ENCODE measurements around the gene EIF4B.

Gene EIF4B

DNA sequence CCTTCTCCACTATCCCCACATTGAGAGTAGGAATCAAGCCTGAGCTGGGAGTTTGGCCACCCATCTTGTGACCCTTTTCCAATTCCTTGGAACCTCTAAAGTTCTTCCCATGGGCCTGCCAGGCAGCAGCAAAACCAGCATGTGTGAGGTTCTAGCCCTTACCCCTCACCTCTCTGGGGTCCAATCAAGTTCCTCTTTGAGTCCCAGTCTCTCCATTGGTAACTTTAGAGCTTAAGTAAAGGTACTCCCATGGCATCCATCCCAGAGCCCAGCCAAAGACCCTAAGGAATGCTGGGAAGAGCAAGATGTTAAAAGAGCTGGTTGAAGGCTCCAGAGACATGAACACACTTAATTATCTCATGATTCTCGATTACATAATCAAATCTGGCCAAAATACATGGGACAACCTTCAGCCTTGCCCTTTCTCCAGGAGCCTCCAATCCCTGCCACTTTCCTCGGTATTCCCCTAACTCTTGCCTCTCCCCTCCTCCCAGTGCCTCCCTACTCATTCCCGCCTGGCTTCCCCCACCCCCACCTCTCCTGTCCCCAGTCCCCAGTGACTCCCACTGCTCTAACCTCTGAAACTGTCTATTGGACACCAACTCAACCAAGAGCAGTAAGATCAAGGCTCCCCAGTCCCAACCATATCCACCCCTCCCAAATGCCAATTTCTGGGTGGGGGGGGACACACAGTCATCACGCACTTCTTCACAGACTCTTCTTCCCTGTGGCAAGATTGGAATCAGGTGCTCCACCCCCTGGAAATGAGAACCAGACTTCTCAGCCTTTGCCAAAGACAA is 38.8 kb downstream of the EIF4B start:
- no peak for DNase-seq (ENCODE audit: low read depth)

DNA sequence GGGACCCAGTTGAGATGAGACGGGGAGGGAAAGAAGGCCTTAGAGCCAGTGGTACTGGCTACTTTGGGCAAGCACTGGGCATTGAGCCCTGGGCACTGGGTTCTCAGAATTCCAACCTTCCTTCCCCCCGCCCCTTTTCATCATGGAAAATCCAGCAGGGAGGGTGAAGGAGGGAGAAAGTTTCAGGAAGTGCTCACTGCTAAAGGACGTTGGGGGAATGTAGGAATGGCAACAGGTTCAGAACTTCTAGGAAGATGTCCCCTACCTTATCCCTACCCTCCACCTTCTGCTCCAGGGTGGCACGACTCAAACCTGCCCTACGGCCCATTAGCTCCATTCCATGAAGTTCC is 39.4 kb downstream of the EIF4B start:
- no peak for DNase-seq (ENCODE audit: low read depth)

DNA sequence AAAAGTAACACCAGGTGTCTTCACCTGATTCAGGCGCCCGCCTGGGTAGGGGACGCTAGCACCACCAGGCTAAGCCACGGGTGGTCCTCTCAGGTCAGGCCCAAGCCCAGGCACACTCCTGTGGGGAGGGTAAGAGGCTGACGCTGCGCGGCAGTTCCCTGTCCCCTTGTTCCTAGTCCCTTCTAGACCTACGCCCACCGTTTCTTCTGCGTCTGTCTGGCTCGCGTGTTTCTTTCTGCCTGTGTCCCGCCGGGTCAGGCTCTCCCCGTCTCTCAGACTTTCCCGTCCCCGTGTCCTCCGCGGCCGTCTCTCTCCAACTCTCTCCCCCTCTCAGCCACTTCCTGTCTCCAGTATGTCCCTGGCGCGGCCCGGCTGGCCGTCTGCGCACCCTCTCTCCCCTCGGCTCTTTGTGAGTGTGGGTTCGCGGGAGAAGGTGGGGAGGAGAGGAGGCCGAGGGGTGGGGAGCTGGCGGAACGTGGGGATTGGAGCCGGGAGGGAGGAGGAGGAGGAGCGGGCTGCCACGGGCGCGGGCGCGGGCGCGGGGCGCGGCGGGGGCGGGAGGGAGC is 40.5 kb downstream of the EIF4B start:
- DNase-seq (ENCODE audit: low read depth), result peak; percentile 79

DNA sequence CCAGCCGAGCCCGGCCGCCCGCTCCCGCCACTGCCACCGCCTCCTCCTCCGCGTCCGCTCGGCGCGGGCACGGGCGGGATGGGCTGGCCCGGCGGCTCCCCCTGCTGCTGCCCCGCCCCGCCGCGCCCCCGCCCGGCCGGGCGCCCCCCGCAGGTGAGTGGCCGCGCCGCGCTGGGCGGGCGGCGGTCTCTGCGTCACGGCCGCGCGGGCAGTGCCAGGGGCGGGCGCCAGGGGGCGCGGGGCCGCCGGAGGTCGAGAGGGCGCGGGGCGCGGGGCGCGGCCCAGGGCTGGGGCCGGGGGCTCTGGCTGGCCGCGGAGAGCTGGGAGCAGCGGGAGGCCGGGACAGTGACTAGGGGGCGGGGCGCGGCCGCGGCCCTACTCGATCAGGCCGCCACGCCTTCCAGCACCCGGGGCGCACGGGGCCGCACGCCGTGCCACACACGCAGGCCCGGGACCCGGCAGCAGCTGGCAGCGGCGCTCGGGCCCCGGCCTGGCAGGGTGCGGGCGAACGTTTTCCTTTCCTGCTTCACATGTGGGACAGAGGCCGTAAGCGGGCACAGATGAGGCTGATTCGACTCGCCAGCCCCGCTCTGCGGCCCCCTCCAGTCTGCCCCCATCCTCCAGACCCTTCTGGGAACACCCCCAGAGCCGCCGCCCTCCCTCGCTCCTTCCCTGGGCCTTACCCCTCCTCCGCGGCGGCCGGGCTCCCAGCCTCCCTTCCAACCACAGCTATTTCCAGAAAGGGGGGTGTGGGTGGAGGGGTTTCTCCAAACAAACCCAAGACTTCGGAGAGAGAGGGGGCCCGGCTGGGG is 41.2 kb downstream of the EIF4B start:
- peak; percentile 72 for DNase-seq (ENCODE audit: low read depth)

DNA sequence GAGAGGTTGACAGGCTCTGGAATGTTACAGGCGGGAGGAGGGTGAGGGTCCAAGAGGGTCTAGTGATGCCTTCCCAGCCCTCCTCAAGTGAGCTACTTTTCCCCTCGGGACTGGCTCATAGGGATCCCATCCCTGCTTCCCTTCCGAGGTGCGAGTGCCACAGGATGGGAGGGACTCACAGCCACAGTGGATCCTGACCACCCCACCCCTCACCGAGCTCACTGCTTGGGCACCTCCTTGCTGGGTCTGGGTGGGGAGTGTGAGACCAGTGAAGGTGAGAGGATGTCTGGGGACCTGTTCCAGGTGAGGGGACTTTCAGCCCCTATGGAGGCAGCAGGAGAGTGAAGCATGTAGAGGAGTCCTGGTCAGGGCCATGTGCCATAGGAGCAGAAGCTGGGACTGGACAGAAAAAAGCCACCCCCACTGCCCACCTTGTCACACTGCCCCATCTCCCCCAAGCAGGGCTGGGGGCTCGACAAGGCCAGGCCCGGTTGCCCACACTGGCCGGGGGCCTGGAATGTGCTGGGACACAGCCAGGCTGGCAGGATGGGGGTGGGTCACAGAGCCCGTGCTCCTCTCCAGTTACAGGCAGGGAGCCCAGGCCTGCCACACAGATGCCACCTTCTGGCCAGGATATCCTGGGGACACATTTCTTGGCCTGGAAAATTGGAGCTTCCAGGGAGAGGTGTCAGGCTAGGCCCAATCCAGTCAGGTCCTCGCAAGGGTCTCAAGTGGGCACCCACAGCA is 42.0 kb downstream of the EIF4B start:
- no peak for DNase-seq (ENCODE audit: low read depth)

DNA sequence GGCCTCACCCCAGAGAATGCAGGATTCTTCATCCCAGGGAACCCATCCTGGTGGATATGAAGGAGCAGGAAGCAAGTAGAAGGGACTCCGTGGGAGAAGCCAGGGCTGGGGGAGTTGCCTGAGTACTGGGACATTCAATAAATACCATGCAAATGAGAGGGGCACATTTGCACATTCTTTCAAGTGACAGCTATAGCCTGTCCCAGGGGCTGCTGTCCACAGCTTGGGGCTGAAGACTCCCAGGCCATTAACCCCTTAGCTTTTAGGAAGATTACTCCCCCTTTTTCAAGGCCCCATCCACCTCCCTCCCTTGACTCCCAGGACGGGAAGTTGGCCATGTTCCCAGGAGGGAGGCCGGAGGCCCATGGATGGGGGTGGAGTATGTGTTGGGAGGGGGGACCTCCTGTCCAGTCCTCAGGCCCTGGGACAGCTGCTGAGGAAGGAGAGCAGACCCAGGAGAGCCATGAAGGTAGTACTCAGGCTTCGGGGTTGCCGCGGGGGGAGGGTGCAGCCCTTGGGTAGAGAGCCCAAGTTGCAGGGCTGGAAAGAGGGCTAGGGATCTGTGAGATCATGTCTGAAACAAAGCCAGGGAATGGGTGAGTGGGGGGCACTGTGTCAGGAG is 42.6 kb downstream of the EIF4B start:
- peak; percentile 41 for DNase-seq (ENCODE audit: low read depth)

DNA sequence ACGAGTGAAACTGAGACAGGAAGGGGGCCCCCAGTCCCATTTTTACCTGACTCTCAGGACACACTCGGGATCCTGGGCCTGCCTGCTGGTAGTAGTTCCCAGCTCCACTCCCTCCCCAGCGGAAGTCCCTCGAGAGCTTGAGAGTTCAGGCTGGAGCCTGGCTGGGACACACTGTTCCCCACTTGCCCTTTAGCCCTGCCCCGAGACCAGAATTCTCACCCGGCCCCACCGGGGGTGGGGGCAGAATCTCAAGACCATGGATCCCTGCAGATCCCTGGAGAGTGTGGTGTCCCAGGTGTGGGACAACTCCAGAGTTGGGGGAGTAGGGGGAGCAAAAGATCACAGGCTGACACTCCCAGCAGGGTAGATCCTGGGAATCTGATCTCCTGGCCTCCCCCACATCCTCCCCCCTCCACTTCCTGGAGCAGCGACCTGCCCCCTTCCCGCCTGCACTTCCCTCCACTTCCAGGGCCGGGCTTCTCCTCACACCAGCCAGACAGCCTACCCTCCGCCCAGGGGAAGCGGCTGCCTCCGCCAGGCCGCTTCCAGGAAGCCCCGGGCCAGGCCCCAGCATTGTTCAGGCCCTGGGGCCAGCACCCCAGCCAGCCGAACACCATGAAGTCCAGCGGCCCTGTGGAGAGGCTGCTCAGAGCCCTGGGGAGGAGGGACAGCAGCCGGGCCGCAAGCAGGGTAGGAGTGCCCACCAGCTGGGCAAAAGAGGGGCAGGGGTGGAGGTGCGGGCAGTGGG is 43.5 kb downstream of the EIF4B start, which contains the start of gene TNS2:
Gene TNS2 (plus strand): TSS at position 495 of the 748 bp plus-strand sequence. CDS start 121 bp downstream, at position 616.
- peak; percentile 37 for DNase-seq (ENCODE audit: low read depth)

DNA sequence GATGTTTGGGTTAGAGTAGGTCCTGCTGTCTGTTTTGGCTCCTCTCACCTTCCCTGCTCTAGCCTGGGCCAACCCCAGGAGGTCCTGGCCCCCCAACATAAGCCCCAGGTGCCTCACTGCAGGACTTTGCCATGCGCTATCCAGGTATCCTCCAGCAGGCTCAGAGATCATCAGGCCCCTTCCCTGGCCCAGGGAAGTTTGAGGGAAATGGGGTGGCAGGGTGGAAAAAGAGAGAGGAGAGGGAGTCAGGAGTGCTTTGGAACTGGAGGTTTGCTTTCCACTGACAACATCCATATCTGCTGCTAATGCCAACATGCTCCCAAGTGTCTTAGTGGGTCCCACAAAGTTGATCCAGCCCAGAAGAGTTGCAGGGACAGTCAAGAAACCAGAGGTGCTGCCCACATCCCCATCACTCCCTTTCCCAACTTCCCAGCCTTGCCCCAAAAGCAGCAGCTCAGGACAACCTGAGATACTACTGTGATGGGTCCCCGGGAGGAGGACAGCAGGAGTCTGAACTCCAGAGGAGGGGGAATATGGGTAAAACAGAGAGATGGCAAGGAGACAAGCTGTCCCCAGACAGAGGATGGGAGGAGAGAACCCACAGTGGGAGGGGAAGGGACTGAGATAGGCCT is 44.3 kb downstream of the EIF4B start:
- no peak for DNase-seq (ENCODE audit: low read depth)

DNA sequence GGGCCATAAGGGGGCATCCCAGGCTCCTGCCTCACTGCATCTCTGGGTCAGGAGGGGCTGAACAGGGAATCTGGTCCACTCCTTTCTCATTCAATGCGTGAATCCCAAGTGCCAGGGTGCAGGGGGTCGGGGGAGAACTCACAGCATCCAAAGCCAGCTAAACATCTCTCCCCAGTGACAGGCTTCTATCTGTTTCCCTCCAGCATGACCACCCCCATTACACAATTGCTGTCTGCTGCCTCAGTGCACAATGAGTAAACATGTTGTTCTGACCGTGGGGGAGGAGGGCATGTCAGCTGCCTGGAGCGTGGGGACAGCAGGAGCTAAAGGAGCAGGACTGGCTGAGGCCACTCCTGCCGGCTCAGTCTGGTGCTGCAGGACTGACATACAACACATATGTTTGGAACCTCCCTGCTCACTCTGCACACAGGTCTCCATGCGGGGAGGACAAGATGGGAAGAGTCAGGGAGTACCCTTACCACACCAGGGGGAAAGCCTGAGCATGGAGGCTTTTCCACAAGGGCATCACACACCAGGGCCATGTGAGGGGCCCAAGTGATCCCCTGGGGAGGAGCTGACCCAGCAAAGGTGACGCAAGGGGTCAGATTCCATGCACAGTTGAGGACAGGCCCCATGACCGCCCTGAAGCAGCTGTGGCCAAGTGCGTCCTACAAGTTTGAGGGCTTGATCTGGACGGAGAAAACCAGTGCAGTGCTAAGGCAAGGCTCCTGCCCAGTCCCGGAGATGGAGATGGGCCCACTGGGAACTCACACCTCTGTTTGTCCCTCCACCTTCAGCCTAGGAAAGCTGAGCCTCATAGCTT is 45.0 kb downstream of the EIF4B start:
- DNase-seq (ENCODE audit: low read depth), result peak; percentile 91

DNA sequence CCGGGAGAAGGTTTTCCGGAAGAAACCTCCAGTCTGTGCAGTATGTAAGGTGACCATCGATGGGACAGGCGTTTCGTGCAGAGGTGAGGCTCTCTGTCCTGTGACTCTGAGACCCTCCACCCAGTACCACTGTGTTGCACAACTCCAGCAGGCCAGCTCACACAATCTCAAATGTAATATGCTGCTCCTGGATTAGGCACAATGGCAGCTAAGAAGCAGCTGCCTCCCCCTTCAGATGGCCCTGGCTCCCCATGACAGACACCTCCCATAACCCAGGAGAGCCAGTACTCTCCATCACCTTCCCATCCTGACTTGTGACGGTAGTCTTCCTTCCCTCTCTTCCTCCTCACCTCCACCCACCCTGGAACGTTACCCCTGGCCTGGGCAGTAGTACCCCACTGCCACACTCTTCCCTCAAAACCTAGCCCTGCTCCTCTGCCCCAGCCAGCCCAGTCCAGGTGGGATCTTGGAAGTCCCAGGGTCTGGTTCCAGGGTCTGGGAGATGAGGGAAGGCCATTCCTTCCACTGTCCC is 45.7 kb downstream of the EIF4B start:
- DNase-seq (ENCODE audit: low read depth), result no peak

DNA sequence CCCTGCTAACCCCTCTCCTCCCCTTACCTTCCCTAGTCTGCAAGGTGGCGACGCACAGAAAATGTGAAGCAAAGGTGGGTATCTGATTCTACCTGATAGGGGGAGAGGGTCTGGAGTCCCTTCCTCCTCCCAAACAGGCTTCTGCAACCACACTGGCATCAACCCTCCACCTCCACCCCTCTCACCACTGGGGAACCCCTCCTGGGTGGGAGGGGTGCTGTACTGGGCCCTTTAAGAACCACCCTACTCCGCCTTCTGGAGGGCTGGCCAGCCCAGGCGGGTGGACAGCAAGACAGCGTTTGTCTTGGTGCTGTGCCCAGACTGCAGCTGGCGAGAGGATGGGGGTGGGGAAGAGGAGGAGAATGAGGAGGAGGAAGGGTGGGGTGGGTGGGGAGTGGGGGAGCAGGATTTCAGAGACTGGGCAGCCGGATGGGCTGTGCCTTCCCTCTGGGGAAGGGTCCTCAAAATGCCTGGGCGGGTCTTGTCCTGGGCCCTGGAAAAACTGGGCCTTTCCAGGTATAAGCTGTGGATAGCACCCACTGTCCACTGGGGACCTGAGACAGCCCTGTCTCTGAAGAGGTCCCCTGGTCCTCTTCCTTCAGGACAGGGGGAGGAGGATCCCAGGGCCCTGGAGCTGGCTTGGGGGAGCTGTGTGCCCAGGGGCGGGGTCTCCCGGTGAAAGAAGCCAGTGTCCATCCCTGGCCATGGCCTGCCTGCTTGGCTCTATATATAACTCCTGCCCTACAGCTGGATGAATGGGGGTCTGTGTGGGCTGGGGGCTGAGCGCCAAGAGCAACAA is 46.4 kb downstream of the EIF4B start:
- peak; percentile 85 for DNase-seq (ENCODE audit: low read depth)

DNA sequence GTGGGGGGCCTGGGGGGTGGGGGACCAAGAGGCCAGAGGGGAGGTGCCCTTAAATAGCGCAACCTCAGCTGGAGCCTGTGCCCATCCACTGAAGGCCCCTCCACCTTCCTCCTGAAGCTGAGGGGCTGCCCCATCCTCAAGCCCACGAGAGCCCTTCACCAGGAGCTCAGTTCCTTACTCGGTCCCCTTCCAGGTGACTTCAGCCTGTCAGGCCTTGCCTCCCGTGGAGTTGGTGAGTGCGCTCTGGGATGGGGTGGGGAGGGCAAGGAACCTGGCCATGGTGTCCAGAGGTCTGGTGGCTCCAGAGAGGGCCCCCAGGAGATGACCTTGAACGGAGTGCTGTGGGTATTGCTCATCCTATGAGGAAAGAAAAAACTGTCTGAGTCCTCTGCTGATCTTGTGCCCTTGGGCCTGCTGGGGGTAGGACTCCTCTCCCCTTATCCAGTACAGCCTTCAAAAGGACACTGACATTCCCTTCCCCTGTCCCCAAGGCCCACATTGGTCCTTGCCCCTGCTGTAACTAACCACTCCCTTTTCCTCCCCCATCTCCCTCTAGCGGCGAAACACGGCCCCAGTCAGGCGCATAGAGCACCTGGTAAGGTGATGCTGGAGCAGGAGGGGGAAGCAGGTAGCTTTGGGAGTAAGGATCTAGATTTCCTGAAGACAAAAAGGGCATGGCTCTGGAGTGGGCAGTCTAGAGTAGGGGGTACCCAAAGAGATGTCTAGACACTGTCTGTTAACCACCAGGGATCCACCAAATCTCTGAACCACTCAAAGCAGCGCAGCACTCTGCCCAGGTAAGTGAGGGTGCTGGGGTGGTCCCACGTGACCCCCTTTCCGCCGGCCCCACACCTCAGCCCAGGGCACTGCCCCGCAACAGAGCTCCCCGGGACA is 47.2 kb downstream of the EIF4B start:
- peak; percentile 31 for DNase-seq (ENCODE audit: low read depth)

DNA sequence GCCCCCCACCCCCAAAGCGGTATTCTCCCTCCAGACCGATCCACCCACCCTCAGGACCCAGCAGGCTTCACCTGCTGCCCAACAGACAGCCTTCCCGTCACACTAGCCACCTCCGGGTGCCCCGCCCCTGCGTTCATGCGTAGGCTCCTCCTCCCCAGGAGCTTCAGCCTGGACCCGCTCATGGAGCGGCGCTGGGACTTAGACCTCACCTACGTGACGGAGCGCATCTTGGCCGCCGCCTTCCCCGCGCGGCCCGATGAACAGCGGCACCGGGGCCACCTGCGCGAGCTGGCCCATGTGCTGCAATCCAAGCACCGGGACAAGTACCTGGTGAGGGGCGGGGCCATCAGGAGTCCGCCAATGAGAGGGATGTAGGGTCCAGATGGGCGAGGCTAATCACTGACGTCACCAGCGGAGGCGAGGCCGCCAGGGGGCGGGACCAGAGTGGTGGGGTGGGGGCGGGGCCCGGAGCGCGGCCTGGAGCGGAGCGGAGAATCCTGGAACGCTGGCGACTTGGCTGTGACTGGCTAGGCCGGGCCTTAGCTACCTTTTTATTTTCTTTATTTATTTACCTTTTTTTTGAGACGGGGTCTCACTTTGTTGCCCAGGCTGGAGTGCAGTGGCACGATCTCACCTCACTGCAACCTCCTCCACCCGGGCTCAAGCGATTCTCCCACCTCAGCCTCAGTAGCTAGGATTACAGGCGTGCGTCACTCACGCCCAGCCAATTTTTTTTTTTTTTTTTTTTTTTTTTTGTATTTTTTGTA is 48.0 kb downstream of the EIF4B start:
- peak; percentile 89 for DNase-seq (ENCODE audit: low read depth)

DNA sequence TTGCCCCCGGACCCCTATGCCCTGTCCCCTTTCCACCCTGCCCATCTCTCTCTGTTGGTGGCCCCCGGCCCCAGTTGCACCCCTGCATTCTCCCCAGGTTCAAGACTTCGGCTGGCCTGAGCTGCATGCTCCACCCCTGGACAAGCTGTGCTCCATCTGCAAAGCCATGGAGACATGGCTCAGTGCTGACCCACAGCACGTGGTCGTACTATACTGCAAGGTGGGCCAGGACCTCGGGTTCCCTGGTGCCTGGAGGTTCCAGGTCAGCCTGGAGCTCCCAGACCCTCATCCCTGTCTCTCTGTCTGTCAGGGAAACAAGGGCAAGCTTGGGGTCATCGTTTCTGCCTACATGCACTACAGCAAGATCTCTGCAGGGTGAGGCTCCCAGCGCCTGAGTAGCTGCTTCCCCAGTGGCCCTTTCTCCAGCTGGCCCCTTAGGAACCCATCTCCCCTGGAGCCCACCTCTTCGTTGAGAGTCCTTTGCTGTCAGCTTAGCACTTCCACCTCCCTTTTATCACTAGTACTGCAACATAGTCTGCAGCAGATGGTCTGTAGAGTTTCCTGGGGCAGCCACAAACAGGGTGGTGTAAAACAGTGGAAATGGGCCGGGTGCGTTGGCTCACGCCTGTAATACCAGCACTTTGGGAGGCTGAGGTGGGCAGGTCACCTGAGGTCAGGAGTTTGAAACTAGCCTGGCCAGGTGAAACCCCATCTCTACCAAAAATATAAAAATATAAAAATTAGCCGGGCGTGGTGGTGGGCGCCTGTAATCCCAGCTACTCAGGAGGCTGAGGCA is 49.4 kb downstream of the EIF4B start:
- DNase-seq (ENCODE audit: low read depth), result no peak

DNA sequence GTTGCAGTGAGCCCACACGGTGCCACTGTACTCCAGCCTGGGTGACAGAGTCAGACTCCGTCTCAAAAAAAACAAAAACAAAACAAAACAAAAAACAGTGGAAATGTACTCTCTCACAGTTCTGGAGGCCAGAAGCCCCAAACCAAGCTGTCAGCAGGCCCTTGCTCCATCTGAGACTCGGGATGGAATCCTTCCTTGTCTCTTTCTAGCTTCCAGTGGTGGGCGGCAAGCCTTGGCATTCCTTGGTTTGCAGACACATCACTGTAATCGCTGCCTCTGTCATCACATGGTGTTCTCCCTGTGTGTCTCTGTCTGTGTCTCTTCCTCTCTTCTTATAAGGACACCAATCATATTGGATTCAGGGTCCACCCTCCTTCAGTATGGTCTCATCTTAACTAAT is 50.0 kb downstream of the EIF4B start:
- no peak for DNase-seq (ENCODE audit: low read depth)

DNA sequence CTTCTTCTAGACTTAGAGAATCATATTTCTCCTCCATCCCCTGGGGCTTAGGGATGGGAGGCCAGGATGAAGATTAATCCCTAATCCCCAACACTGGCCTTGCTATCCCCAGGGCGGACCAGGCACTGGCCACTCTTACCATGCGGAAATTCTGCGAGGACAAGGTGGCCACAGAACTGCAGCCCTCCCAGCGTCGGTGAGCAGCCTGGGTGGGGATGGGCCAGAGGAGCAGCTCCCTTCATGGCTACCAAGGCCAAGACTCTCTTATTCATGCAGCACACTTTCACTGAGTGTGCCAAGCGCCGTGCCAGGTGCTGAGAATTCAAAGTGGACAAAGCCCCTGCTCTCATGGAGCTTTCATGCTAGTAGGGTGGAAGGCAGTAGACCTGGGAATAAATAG is 50.6 kb downstream of the EIF4B start:
- DNase-seq (ENCODE audit: low read depth), result no peak

All from iris pigment epithelial cell (primary cell).